PC-9 (cell line): ENCODE measurements around the gene SULT1C3.

Experiments
- CTCF ChIP-seq: fragments of 200-600 bp; sonication (generic); conservative IDR thresholded peaks from 2 replicates; pipeline ENCODE4 v1.6.1; 2017; ENCODE audit warnings: mixed run types, antibody characterized with exemption, mild to moderate bottlenecking, moderate library complexity
- EZH2 ChIP-seq: fragments of 200-600 bp; sonication (generic); IDR thresholded peaks from 2 replicates; pipeline ENCODE4 v1.8.0; 2017; ENCODE audit warnings: antibody characterized with exemption, low read depth

GRCh38 chr2:108301558-108301957 lies 61.8 kb downstream of the SULT1C3 start:
- no peak for TF ChIP-seq CTCF
- no peak for TF ChIP-seq EZH2
